Endodermal cell (in vitro differentiated cells): Measurements from ENCODE around the gene KCNQ2. TPM values are rescaled to one million over a fixed set of nuclear protein-coding genes. Genes with fewer than 3 reads are reported as not detected.

Experiments
- DNase-seq: peaks from one replicate; pipeline ENCODE4 v3.0.0-alpha.2; 2017
- H3K27ac ChIP-seq: 2 replicates; pipeline ENCODE4 v1.5.1; 2013; ENCODE audit warnings: mild to moderate bottlenecking, low read depth, low read length, moderate library complexity
- H3K27me3 ChIP-seq: 2 replicates; pipeline ENCODE4 v1.6.1; 2013; ENCODE audit warnings: mild to moderate bottlenecking, low read length, moderate library complexity; ENCODE audit not compliant: insufficient read depth, control insufficient read depth, poor library complexity, severe bottlenecking
- H3K36me3 ChIP-seq: 2 replicates; pipeline ENCODE4 v1.7.0; 2013; ENCODE audit warnings: mild to moderate bottlenecking, low read length, moderate library complexity; ENCODE audit not compliant: control insufficient read depth, insufficient read depth
- H3K4me1 ChIP-seq: one replicate; pipeline ENCODE4 v1.7.0; 2013; ENCODE audit warnings: low read length; ENCODE audit not compliant: control insufficient read depth, insufficient read depth
- H3K4me3 ChIP-seq: 2 replicates; pipeline ENCODE4 v1.5.1; 2013; ENCODE audit warnings: mild to moderate bottlenecking, low read length, moderate library complexity
- H3K9ac ChIP-seq: 2 replicates; pipeline ENCODE4 v1.6.1; 2013; ENCODE audit warnings: mild to moderate bottlenecking, low read length, moderate library complexity; ENCODE audit not compliant: poor library complexity, severe bottlenecking; ENCODE audit errors: extremely low read depth
- H3K9me3 ChIP-seq: 2 replicates; pipeline ENCODE4 v1.6.1; 2013; ENCODE audit warnings: mild to moderate bottlenecking, low read length, moderate library complexity; ENCODE audit not compliant: control insufficient read depth
- H3K27ac Mint-ChIP-seq: 2 replicates; pipeline ENCODE4 v1.8.0; 2020; ENCODE audit warnings: mixed read lengths
- H3K27me3 Mint-ChIP-seq: 2 replicates; pipeline ENCODE4 v1.8.0; 2021; ENCODE audit warnings: mild to moderate bottlenecking, mixed read lengths; ENCODE audit not compliant: insufficient read depth
- H3K36me3 Mint-ChIP-seq: 2 replicates; pipeline ENCODE4 v1.8.0; 2020; ENCODE audit warnings: low read depth, mixed read lengths
- H3K4me1 Mint-ChIP-seq: 2 replicates; pipeline ENCODE4 v1.8.0; 2020; ENCODE audit warnings: mixed read lengths
- H3K4me3 Mint-ChIP-seq: 2 replicates; pipeline ENCODE4 v1.8.0; 2020; ENCODE audit warnings: mild to moderate bottlenecking, moderate library complexity, mixed read lengths
- H3K9me3 Mint-ChIP-seq: 2 replicates; pipeline ENCODE4 v1.8.0; 2020; ENCODE audit warnings: mild to moderate bottlenecking, mixed read lengths
- CTCF ChIP-seq: fragments of 200-600 bp; sonication (generic); conservative IDR thresholded peaks from 2 replicates; pipeline ENCODE4 v1.5.0; 2021; ENCODE audit warnings: antibody characterized with exemption, mild to moderate bottlenecking
- WGBS, 2 experiments: methylation state at CpG; one replicate each; pipeline versions ENCODE4 v1.1.5 to v1.1.7; 2013; ENCODE audit warnings: missing lambda C conversion rate in 2 of 2, mixed read lengths in 1 of 2; ENCODE audit not compliant: insufficient coverage in 1 of 2, insufficient read length in 1 of 2; 5-methylcytosine and 5-hydroxymethylcytosine counted together
- total RNA-seq, 2 donors: library from RNA; stranded (reverse); fragmentation: NEBNext Ultra II Directional in 1 of 2; extraction: Animal tissue kit (Norgen Biotek cat#: 25700) in 1 of 2; gene quantifications; 2 replicates in 1 of 2; 3 replicates in 1 of 2; pipeline ENCODE4 v1.2.1, GENCODE V29; 2021

KCNQ2 gene
- total RNA-seq, 2 donors from 2014 or later = 36.4 to 62.8 TPM

GRCh38 chr20:63362436-63363009, 109.9 kb downstream of the KCNQ2 start:
- H3K9me3 ChIP-seq = no peaks in the 10 kb centered on the region
- WGBS, 2 experiments = 80 to 81% methylated on average over 16 of the region's 16 CpGs
- no peak overlapping the region for H3K27ac ChIP-seq
- DNase-seq = no peak
- H3K4me1 Mint-ChIP-seq = peaks cover 8% of the 10 kb centered on the region
- H3K4me3 ChIP-seq = no peak overlapping the region
- H3K36me3 Mint-ChIP-seq = no peaks in the 10 kb centered on the region
- H3K9ac ChIP-seq = no peak overlapping the region
- no peak overlapping the region for H3K27ac Mint-ChIP-seq
- peaks cover 20% of the 10 kb centered on the region for H3K27me3 Mint-ChIP-seq
- peaks cover 28% of the 10 kb centered on the region for H3K27me3 ChIP-seq
- no peaks in the 10 kb centered on the region for H3K9me3 Mint-ChIP-seq
- peak; percentile 44 for TF ChIP-seq CTCF
- H3K36me3 ChIP-seq = no peaks in the 10 kb centered on the region
- H3K4me1 ChIP-seq = no peaks in the 10 kb centered on the region
- no peak overlapping the region for H3K4me3 Mint-ChIP-seq

GRCh38 chr20:63361519-63362435, 110.7 kb downstream of the KCNQ2 start:
- Mint-ChIP-seq H3K4me3 (no peak overlapping the region), H3K27me3 (peaks cover 20% of the 10 kb centered on the region), H3K4me1 (peaks cover 8% of the 10 kb centered on the region), H3K9me3 (no peaks in the 10 kb centered on the region), H3K27ac (no peak overlapping the region), H3K36me3 (no peaks in the 10 kb centered on the region)
- Histone ChIP-seq H3K9me3 (no peaks in the 10 kb centered on the region), H3K36me3 (no peaks in the 10 kb centered on the region), H3K9ac (no peak overlapping the region), H3K4me3 (no peak overlapping the region), H3K4me1 (no peaks in the 10 kb centered on the region), H3K27ac (no peak overlapping the region), H3K27me3 (peaks cover 28% of the 10 kb centered on the region)
- TF ChIP-seq CTCF = no peak
- DNase-seq = peak; percentile 77
- WGBS, 2 experiments = 19 to 25% methylated on average over 21 to 50 of the region's 50 CpGs

- Mint-ChIP-seq H3K4me3 (no peak within 1 kb of the TSS), H3K27ac (no peak within 1 kb of the TSS), H3K9me3 (no peaks in the 10 kb centered on the region), H3K27me3 (peaks cover 20% of the 10 kb centered on the region), H3K4me1 (peaks cover 8% of the 10 kb centered on the region), H3K36me3 (no peaks in the 10 kb centered on the region)
- peak; percentile 72 for DNase-seq
- WGBS, 2 experiments = 1 to 3% methylated on average over 19 to 69 of the region's 79 CpGs
- Histone ChIP-seq H3K36me3 (no peaks in the 10 kb centered on the region), H3K9me3 (no peaks in the 10 kb centered on the region), H3K27ac (no peak within 1 kb of the TSS), H3K9ac (no peak within 1 kb of the TSS), H3K4me1 (no peaks in the 10 kb centered on the region), H3K4me3 (no peak within 1 kb of the TSS), H3K27me3 (peaks cover 28% of the 10 kb centered on the region)
- TF ChIP-seq CTCF = no peak
These were observed 111.5 kb downstream of the KCNQ2 start, which contains the start of gene CHRNA4 for GRCh38 chr20:63360850-63361518. Gene CHRNA4 (minus strand): TSS chr20:63361349. CDS start chr20:63361165, 184 bp downstream.
